COR-L47 (cell line): ENCODE measurements around the gene RSAD1.

Experiments used
- DNase-seq: peaks from one replicate; lab custom pipeline; 2025; lab: John Stamatoyannopoulos, UW

Gene RSAD1

GRCh38 chr17:50478391-50479381 lies at the start of gene RSAD1:
RSAD1 (plus strand) TSS chr17:50478860; CDS start chr17:50478885, 25 bp downstream.
- peak; percentile 88 for DNase-seq

DNA sequence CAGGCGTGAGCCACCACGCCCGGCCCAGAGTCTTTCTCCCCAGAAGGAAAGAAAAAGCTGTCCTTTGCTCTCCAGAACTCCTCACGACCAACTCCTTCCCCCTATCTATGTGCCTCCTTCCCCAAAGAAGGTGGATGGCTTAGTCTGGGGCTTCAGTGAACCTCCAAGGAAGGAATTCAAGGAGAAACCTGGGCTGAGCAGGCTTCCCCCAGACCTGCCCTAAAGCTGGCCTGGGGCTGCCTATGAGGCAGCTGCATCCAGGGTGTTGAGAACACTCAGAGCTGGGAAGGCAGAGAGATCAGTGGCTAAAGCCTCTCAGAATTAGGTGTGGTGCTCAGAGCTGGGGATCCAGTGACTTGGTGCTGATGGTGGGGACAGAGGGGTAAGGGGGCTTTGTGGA lies 48.9 kb upstream of the RSAD1 start:
- DNase-seq: no peak

DNA sequence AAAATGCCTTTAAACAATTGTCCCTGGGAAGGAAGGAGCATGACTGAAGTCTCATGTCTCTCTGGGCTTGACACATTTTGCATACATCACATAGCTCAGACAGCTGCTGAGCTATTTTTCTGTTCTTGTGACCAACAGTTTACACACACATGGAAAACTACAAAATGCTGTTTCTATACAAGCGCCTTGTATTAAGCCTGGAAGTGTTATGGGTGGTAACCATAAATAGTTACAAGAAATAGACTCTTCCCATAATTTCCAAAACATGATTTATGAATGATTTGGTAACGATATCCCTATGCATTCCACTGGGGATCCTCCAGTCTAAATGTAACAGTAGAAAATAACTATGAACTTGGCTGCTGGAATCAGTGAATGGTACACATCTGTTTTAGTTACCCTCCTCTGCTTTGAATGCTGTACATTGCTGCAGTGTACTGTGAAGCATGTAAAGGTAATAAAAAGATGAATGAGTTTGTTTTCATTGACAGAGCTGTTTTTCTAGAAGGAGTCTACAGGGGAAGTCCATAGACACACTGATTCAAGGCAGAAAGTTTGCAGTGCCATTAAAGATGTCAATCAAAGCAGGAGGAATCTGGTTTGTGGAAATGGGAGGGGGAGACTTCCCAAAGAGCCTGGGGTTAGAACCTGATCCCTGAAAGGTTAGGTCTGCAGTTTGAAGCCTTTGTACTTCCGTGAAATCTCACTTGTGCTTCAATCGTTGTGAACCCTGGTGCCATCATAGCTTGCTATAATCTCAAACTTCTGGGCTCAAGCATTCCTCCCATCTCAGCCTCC lies 47.6 kb upstream of the RSAD1 start:
- no peak for DNase-seq

DNA sequence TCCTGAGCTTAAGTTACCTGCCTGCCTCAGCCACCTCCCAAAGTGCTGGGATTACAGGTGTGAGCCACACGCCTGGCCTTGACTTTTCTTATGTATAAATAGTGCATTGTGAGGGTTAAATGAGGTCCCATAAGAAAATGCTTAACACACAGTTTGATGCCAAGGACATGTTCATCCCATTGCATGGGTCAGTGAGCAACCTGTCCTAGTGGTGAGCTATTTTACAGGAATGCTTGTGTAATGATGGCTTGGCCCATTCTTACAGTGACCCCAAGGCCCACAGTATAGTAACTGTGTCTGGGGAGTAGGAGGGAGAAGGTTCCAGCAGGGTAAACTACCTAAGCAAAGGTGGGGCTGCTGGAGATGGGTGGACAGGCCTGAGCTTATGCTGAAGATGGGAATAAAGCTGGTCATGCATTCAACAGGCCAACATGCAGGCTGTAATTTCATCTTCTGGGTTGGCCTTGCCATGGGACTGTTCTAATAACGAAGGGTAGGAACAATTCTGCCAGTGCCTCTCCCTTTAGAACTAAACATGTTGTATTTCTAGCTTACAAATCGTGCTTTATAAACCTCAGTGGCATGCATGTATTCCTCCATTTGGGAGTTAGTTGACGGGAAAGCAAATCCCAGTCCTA lies 46.4 kb upstream of the RSAD1 start:
- no peak for DNase-seq

GRCh38 chr17:50437409-50437808 lies 41.3 kb upstream of the RSAD1 start:
- no peak for DNase-seq

- no peak for DNase-seq
These were observed 39.7 kb upstream of the RSAD1 start for GRCh38 chr17:50439008-50439407.

GRCh38 chr17:50440172-50440837 lies 38.4 kb upstream of the RSAD1 start:
- DNase-seq: no peak

- no peak for DNase-seq
These were observed 37.5 kb upstream of the RSAD1 start for GRCh38 chr17:50440838-50441829.

GRCh38 chr17:50443505-50443974 lies 35.1 kb upstream of the RSAD1 start:
- DNase-seq: no peak

DNA sequence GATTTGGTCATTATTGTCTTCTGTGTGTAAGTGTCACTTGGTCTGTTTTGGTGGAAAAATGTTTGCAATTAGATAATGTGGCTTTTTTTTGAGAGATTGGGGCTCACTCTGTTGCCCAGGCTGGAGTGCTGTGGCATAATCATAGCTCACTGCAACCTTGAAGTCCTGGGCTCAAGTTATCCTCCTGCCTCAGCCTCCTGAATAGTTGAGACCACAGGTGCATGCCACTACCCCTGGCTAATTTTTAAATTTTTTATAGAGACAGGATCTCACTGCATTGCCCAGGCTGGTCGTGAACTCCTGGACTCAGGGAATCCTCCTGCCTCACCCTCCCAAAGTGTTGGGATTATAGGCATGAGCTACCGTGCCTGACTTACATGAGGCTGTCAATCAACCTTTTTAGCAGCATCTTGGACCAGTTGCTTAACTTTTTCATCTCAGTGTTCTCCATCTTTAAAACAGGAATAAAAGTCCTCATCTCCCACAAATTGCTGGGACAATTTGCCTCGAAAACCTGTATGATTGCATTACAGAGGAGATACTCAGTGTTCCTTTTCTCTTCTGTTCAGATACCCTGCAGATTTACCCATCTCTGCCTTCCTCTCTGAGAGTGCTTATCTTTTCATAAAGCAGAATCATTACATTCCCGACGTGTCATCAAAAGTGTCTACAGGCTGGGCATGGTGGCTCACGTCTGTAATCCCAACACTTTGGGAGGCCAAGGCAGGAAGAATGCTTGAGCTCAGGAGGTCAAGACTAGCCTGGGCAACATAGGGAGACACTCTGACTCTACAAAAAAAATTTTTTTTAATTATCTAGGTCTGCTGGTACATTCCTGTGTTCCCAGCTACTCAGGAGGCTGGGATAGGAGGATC lies 33.6 kb upstream of the RSAD1 start:
- DNase-seq: no peak

GRCh38 chr17:50445730-50446325 lies 32.8 kb upstream of the RSAD1 start:
- no peak for DNase-seq

DNA sequence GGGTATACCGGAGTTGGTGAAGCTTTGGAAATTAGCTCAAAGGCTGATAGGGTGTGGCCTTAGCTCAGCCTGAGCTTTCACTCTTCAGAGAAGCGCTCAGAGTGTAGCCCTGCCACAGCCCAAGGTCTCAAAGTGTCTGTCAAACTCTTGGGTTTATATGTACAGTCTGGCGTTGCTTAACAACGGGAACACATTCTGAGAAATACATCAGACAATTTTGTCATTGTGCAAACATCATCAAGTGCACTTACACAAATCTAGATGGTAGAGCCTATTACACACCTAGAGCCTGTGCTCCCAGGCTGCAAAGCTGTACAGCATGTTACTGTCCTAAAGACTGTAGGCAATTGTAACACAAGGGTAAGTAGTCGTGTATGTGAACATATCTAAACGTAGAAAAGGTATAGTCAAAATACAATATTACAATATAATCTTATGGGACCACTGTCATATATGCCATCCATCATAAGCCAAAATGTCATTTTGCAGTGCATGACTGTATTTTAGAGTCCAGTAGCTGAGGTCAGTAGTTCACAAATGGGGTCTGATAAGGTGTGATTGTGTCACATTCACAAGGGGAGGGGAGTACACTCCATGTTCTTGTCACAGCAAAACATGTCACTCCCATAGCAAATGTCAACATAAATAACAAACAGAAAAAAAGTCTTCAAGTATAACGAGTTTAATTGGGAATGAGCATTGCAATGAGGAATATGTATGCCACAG lies 30.6 kb upstream of the RSAD1 start:
- no peak for DNase-seq

- DNase-seq: no peak
These were observed 30.0 kb upstream of the RSAD1 start for GRCh38 chr17:50448643-50449042.

DNA sequence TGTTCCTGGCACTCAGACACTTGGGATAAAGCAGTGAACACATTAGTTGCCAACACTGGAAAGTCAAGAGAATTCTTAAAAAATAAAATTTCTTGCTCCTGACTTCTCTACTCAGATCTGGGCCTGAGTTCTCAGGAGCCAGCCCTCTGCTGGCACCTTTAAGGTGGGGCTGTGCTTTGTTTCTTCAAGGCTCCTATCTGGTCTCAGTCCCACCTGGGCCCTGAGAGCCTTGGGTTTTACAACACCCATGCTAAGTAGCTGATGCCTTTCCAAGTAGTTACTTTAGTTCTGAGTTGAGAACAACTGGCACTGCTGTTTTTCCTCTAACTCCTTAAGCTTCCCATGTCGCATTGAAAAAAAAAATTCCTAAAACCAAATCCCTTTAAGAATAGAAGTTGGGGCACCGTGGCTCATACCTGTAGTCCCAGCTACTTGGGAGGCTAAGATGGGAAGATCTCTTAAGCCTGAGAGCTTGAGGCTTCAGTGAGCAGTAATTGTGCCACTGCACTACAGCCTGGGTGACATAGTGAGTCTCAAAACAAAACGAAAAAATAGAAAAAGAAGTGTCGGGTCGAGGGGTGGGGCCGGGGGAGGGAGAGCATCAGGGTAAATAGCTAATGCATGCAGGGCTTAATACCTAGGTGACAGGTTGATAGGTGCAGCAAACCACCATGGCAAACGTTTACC lies 26.6 kb upstream of the RSAD1 start:
- no peak for DNase-seq

DNA sequence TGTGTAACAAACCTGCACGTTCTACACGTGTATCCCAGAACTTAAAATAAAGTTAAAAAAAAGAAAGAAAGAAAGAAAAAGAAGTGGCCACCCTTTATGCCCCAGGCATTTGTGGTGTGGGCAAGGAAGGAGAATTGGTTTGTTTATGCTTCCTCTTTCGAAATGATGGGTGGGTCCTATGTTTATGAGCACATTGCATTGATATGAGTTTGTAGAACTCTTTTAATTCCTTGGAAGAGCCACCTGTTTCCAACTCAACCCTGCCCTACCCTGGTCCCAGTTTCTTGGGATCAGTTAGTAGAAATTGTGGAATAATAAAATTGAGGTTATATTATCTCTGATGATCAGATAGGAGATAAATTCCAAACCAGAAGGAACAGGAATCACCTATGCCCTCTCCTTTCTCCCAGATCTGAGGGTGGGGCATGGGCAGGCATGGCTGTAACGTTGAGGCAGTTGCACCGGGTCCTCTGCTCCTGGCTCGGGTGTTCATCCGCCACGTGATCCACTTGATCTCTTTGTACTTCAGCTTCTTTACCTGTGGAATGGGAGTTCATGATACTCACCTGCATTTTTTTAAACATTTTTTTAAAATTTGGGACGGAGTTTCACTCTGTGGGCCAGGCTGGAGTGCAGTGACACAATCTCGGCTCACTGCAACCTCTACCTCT lies 25.9 kb upstream of the RSAD1 start:
- no peak for DNase-seq

- DNase-seq: no peak
These were observed 24.8 kb upstream of the RSAD1 start for GRCh38 chr17:50453901-50454300.

DNA sequence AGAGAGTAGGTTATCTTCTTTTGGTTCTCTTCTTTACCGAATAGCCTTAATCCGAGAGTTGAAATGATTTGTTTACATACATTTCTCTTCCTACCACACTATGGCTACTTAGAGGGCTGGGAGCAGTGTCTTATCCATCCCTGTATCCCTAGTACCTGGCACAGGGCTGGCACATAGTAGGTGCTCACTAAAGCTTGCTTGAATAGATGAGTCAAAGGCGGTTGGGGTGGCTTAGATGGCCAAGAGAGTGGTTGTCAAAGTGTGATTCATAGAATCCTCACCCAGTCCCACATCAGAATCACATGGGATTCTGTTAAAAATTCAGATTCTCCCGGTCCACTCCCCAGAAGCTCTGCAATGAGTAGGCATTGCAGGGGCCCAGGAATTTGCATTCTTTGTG lies 21.0 kb upstream of the RSAD1 start:
- DNase-seq: no peak
